Measurements from ENCODE around the gene CRYZL1. TPM values are rescaled to one million over a fixed set of nuclear protein-coding genes. Genes with fewer than 3 reads are reported as not detected.

Gene CRYZL1
- total and polyA plus RNA-seq, 3 donors from 2014 or later, result 40.6 to 75.7 (median 73.2) TPM

- H3K9me3 ChIP-seq, result no peaks in the 10 kb centered on the region
- 62 to 79% methylated on average over 8 of the region's 8 CpGs for WGBS, 2 donors
- H3K4me1 ChIP-seq, result no peaks in the 10 kb centered on the region
- intact Hi-C loops (cut with DNase I; ENCODE audit: low total_unique reads), result no loop called here
- no peak overlapping the region for H3K4me3 ChIP-seq
- H3K27me3 ChIP-seq, result no peaks in the 10 kb centered on the region
- no peaks in the 10 kb centered on the region for H3K36me3 ChIP-seq (ENCODE audit: low read depth, missing control alignments)
- DNase-seq, result no peak
- H3K27ac ChIP-seq, result no peak overlapping the region
- no peak for TF ChIP-seq POLR2A (IDR thresholded peaks at IDR 0.05)
- TF ChIP-seq, protein P1, sequence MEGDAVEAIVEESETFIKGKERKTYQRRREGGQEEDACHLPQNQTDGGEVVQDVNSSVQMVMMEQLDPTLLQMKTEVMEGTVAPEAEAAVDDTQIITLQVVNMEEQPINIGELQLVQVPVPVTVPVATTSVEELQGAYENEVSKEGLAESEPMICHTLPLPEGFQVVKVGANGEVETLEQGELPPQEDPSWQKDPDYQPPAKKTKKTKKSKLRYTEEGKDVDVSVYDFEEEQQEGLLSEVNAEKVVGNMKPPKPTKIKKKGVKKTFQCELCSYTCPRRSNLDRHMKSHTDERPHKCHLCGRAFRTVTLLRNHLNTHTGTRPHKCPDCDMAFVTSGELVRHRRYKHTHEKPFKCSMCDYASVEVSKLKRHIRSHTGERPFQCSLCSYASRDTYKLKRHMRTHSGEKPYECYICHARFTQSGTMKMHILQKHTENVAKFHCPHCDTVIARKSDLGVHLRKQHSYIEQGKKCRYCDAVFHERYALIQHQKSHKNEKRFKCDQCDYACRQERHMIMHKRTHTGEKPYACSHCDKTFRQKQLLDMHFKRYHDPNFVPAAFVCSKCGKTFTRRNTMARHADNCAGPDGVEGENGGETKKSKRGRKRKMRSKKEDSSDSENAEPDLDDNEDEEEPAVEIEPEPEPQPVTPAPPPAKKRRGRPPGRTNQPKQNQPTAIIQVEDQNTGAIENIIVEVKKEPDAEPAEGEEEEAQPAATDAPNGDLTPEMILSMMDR (IDR thresholded peaks at IDR 0.05), result no peak
These were observed 31.9 kb upstream of the CRYZL1 start for GRCh38 chr21:33673473-33673872.

- no peaks in the 10 kb centered on the region for H3K36me3 ChIP-seq (ENCODE audit: low read depth, missing control alignments)
- WGBS, 2 donors, result 83 to 93% methylated on average over 6 of the region's 6 CpGs
- TF ChIP-seq POLR2A (IDR thresholded peaks at IDR 0.05), result no peak
- TF ChIP-seq, protein P1 (IDR thresholded peaks at IDR 0.05), result no peak
- no peak for DNase-seq
- H3K27ac ChIP-seq, result no peak overlapping the region
- H3K4me1 ChIP-seq, result peaks cover 3% of the 10 kb centered on the region
- no peaks in the 10 kb centered on the region for H3K9me3 ChIP-seq
- intact Hi-C loops (cut with DNase I; ENCODE audit: low total_unique reads), result no loop called here
- H3K27me3 ChIP-seq, result no peaks in the 10 kb centered on the region
- H3K4me3 ChIP-seq, result no peak overlapping the region
These were observed 28.8 kb upstream of the CRYZL1 start for GRCh38 chr21:33670076-33670978.

GRCh38 chr21:33668620-33669019 is 27.1 kb upstream of the CRYZL1 start:
- H3K27ac ChIP-seq, result no peak overlapping the region

DNA sequence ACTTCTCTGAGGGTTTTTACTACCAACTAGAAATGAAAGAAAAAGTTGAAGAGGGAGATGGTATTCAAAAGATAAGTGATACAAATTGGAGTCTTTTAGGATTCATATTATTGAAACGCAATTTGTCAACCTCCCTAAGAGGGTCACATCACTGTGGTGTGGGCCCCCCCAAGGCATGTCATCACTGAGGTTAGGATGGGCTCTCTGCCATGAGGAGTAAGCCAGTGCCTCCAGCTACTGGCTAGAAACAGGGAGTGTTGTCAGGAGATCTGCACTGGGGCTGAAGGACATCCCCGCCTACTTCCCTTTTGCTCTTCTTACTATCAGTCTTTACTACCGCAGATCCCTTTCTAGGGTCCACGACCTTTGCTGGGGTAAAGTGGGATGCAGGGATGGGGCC is 26.6 kb upstream of the CRYZL1 start:
- intact Hi-C loops (cut with DNase I; ENCODE audit: low total_unique reads), result no loop called here
- Histone ChIP-seq H3K27me3 (no peaks in the 10 kb centered on the region), H3K9me3 (no peaks in the 10 kb centered on the region), H3K4me1 (peaks cover 3% of the 10 kb centered on the region), H3K4me3 (no peak overlapping the region), H3K36me3 (ENCODE audit: low read depth, missing control alignments) (no peaks in the 10 kb centered on the region), H3K27ac (no peak overlapping the region)
- no peak for TF ChIP-seq POLR2A (IDR thresholded peaks at IDR 0.05)
- TF ChIP-seq, protein P1 (IDR thresholded peaks at IDR 0.05), result no peak
- 53 to 57% methylated on average over 4 of the region's 4 CpGs for WGBS, 2 donors
- DNase-seq, result no peak

More at GRCh38 chr21:33668620-33669019, 27.1 kb upstream of the CRYZL1 start:
- Histone ChIP-seq H3K9me3 (no peaks in the 10 kb centered on the region), H3K36me3 (ENCODE audit: low read depth, missing control alignments) (no peaks in the 10 kb centered on the region), H3K4me3 (no peak overlapping the region), H3K27me3 (no peaks in the 10 kb centered on the region), H3K4me1 (peaks cover 3% of the 10 kb centered on the region)
- intact Hi-C loops (cut with DNase I; ENCODE audit: low total_unique reads), result no loop called here
- no peak for DNase-seq
- 90 to 92% methylated on average over 2 of the region's 2 CpGs for WGBS, 2 donors
- TF ChIP-seq, protein P1 (IDR thresholded peaks at IDR 0.05), result no peak
- TF ChIP-seq POLR2A (IDR thresholded peaks at IDR 0.05), result no peak

Data from testis (tissue), 3 donors.